ENCODE data around the gene MYO9A. TPM values are rescaled to one million over a fixed set of nuclear protein-coding genes. Genes with fewer than 3 reads are reported as not detected.

The MYO9A gene
- polyA plus RNA-seq, 6 donors from 2014 or later: 10.8 to 26.7 (median 14.1) TPM

DNA sequence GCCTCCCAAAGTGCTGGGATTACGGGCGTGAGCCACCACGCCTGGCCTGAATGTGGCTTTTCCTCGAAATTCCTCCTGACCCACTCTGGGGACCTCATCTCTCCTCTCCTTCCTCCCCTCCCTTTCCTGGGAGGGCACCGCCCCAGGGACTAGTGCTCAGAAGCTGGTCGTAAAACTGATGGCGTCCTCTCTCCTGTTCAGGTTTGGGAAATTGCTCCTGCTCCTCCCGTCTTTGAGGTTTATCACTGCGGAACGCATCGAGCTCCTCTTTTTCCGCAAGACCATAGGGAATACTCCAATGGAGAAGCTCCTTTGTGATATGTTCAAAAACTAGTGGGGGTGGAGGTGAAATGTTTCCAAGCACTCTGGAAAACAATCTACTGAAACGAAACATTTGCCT lies 300.6 kb downstream of the MYO9A start:
- no peaks in the 10 kb centered on the region for H3K27me3 Mint-ChIP-seq
- no peak for DNase-seq
- no peak for ATAC-seq (ENCODE audit: low read depth in 2 of 2)
- H3K36me3 Mint-ChIP-seq: peaks cover 9% of the 10 kb centered on the region in 2 donors
- H3K9me3 Mint-ChIP-seq: peaks cover 0 to 40% (median 24%) of the 10 kb centered on the region in 7 donors
- H3K27ac Mint-ChIP-seq: no peak overlapping the region
- H3K4me3 Mint-ChIP-seq: no peak overlapping the region
- H3K4me1 Mint-ChIP-seq: no peaks in the 10 kb centered on the region

DNA sequence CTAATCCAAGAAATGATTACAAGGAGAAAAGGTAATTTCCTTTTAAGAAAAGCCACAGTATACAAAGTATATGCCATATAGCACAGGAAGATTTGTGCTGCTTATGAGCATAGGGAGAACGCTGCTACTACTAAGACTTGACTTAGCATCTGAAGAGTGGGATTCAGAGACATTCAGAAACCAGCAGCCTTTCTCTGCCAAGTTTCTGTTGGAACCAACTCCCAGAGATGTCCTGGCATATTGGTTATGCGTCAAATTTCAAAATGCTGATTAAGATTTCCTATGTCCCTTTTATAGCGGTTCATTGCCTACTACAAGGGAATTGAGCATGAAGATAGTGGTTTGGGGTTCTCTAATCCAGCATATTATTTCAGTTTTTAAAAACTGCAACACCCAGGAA lies 302.6 kb downstream of the MYO9A start:
- no peaks in the 10 kb centered on the region for H3K27me3 Mint-ChIP-seq
- H3K27ac Mint-ChIP-seq: no peak overlapping the region
- no peak overlapping the region for H3K4me3 Mint-ChIP-seq
- no peak for ATAC-seq (ENCODE audit: low read depth in 2 of 2)
- peaks cover 0 to 23% (median 8%) of the 10 kb centered on the region in 7 donors for H3K9me3 Mint-ChIP-seq
- no peaks in the 10 kb centered on the region for H3K36me3 Mint-ChIP-seq
- no peak for DNase-seq
- H3K4me1 Mint-ChIP-seq: no peaks in the 10 kb centered on the region

DNA sequence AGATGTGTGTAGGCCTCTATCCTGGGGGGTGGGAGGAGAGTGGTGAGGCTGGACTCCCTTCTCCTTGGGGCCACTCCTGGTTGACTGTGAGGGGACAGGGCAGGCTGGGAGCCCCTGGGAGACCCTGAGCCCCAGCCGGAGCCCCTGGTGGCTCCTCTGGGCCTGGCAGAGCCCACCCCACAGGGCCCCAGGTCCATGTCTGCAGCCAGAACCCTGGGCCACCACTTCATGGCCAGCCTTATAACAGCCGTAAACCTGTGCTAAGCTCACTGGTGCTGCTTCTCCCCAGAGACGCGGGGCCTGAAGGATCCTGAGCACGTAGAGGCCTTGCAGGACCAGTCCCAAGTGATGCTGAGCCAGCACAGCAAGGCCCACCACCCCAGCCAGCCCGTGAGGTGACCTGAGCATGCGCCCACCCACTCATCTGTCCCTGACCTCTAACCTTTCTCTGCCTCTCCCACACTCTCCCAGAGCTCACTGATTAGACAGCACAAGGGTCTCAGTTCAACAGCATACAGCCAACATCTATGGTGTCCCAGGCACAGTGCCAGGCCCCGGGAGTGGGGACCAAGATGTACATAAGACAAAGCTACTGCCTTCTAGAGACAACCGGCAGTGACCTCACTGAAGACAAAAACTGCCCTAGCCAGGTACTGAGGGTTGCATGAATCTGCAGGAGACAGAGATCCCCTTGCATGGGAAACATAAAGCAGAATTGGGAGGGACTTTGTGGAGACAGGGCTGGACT lies 304.1 kb downstream of the MYO9A start:
- DNase-seq (no peak), ATAC-seq (ENCODE audit: low read depth in 2 of 2) (no peak)
- H3K4me1 Mint-ChIP-seq: no peaks in the 10 kb centered on the region
- H3K27me3 Mint-ChIP-seq: no peaks in the 10 kb centered on the region
- no peaks in the 10 kb centered on the region for H3K36me3 Mint-ChIP-seq
- peaks cover 0 to 14% (median 0%) of the 10 kb centered on the region in 7 donors for H3K9me3 Mint-ChIP-seq
- no peak overlapping the region for H3K4me3 Mint-ChIP-seq
- peak overlapping the region in 1 of 6 donors; percentile 58 for H3K27ac Mint-ChIP-seq

DNA sequence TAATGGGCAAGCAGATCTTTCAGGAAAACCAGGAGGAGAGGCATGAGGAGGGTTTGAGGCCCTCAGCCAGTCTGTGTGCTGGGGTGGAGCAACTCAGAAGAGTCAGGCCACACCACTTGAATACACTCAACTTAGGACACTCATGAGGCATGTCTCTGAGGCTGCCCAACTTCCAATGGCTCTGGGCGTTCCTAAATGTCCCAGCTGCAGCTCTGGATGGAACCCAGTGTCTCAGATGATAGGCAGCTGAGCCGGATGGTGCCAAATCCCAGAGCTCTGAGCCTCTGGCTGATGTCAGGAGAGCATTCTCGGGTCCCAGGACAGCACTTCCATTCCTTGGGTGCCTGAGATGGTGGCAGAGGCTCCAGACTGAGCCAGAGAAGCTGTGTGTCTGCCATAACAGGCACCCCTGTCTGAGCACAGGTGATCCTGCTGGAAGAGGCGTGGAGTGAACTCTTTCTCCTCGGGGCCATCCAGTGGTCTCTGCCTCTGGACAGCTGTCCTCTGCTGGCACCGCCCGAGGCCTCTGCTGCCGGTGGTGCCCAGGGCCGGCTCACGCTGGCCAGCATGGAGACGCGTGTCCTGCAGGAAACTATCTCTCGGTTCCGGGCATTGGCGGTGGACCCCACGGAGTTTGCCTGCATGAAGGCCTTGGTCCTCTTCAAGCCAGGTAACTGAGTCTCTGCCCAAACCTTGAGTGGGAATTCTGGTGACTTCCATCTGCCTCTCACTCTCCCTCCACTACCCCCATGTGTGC lies 304.8 kb downstream of the MYO9A start:
- Mint-ChIP-seq H3K9me3 (peaks cover 0 to 8% (median 0%) of the 10 kb centered on the region in 7 donors), H3K27ac (no peak overlapping the region), H3K36me3 (no peaks in the 10 kb centered on the region), H3K4me3 (no peak overlapping the region), H3K27me3 (peaks cover 0 to 6% (median 0%) of the 10 kb centered on the region in 3 donors), H3K4me1 (no peaks in the 10 kb centered on the region)
- ATAC-seq (ENCODE audit: low read depth in 2 of 2) (no peak), DNase-seq (no peak)

DNA sequence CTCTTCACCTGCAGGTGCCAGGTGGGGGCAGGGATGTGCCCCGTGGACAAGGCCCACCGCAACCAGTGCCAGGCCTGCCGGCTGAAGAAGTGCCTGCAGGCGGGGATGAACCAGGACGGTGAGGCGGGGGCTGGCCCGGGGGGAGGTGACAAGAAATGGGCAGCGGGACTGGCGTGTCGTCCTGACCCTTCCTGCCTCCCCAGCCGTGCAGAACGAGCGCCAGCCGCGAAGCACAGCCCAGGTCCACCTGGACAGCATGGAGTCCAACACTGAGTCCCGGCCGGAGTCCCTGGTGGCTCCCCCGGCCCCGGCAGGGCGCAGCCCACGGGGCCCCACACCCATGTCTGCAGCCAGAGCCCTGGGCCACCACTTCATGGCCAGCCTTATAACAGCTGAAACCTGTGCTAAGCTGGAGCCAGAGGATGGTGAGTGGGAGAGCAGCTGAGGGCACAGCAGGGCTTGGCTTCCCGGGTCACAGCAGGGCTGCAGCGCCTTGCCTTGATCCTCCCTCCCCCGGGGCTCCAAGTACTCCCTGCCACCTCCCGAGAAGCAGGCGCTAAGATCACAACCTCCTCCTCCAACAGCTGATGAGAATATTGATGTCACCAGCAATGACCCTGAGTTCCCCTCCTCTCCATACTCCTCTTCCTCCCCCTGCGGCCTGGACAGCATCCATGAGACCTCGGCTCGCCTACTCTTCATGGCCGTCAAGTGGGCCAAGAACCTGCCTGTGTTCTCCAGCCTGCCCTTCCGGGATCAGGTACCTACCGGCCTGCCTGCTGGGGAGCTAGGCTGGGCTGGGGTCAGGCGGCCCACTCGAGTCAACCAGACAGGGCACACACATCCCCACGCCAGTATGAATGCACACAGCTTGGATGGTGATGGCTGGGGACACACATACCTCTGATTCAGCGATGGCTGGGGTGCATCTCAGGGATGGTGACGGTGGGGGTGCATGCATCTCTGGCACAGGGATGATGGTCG lies 305.9 kb downstream of the MYO9A start:
- H3K27ac Mint-ChIP-seq: no peak overlapping the region
- no peaks in the 10 kb centered on the region for H3K36me3 Mint-ChIP-seq
- H3K27me3 Mint-ChIP-seq: peaks cover 0 to 13% (median 0%) of the 10 kb centered on the region in 3 donors
- no peaks in the 10 kb centered on the region for H3K4me1 Mint-ChIP-seq
- H3K4me3 Mint-ChIP-seq: no peak overlapping the region
- DNase-seq (no peak), ATAC-seq (ENCODE audit: low read depth in 2 of 2) (no peak)
- H3K9me3 Mint-ChIP-seq: no peaks in the 10 kb centered on the region

DNA sequence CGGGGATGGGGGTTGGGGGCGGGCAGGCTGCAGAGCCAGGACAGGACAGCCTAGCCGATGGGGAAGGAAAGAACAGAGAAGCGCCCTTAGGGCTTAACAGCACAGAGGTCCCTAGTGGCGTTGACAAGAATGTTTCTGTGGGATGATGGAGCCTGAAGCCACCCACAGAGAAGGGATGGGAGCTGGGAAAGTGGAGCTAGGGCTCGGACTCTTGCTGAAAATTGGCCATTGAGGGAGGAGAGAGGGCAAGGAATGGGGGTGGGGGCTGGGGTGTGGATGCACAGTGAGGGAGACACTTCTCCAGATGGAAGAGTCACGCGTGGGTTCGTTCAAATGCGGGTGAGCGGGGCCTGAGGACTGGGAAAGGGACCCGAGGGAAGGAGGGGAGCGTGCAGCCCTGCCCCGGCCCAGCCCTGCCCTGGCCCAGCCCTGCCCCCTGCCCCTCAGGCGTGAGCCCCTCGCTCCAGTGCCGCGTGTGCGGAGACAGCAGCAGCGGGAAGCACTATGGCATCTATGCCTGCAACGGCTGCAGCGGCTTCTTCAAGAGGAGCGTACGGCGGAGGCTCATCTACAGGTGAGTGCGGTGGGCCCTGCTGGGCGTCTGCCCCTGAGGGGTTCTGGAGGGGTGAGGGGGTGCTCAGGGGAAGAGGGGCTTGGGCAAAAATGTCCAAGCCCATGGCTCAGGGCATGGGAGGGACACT lies 306.8 kb downstream of the MYO9A start:
- no peaks in the 10 kb centered on the region for H3K9me3 Mint-ChIP-seq
- H3K36me3 Mint-ChIP-seq: no peaks in the 10 kb centered on the region
- no peak overlapping the region for H3K27ac Mint-ChIP-seq
- peaks cover 0 to 13% (median 0%) of the 10 kb centered on the region in 3 donors for H3K27me3 Mint-ChIP-seq
- no peaks in the 10 kb centered on the region for H3K4me1 Mint-ChIP-seq
- no peak for ATAC-seq (ENCODE audit: low read depth in 2 of 2)
- no peak for DNase-seq
- H3K4me3 Mint-ChIP-seq: no peak overlapping the region

DNA sequence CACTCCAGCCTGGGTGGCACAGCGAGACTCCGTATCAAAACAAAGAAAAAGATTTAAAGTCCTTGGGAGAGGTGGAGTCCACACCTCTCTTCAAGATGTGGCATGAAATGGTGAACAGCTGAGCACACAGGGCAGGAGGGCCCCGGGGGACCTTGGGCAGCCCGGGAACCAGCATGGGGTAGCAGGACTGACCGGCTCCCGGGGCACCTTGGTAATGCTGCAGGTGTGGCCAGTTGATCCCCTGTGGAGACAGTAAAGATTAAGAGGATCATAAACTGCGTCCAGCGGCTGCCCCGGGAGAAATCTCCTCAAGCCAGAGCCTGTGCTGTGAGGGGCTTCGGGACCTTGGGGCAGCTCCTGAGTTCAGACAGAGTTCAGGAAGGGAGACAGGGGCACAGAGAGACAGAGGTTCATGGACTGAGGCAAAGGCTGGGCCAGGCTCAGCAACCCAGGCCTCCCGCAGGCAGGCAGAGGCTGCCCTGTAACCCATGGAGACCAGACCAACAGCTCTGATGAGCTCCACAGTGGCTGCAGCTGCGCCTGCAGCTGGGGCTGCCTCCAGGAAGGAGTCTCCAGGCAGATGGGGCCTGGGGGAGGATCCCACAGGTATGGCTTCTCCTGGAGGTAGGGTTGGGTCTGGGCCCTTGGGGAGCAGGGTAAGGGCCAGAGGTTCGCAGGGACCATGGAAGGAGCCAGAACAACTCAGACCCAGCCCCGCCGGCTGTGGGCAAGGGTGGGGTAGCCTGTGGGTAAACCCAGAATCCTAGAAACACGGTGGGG lies 307.5 kb downstream of the MYO9A start, which contains the start of gene NR2E3:
Gene NR2E3 (plus strand): TSS at position 299 of the 780 bp plus-strand sequence. CDS start 190 bp downstream, at position 489.
- H3K36me3 Mint-ChIP-seq: no peaks in the 10 kb centered on the region
- H3K4me1 Mint-ChIP-seq: no peaks in the 10 kb centered on the region
- H3K27ac Mint-ChIP-seq: no peak within 1 kb of the TSS
- DNase-seq (no peak), ATAC-seq (ENCODE audit: low read depth in 2 of 2) (no peak)
- H3K27me3 Mint-ChIP-seq: peaks cover 0 to 20% (median 0%) of the 10 kb centered on the region in 3 donors
- no peaks in the 10 kb centered on the region for H3K9me3 Mint-ChIP-seq
- no peak within 1 kb of the TSS for H3K4me3 Mint-ChIP-seq

DNA sequence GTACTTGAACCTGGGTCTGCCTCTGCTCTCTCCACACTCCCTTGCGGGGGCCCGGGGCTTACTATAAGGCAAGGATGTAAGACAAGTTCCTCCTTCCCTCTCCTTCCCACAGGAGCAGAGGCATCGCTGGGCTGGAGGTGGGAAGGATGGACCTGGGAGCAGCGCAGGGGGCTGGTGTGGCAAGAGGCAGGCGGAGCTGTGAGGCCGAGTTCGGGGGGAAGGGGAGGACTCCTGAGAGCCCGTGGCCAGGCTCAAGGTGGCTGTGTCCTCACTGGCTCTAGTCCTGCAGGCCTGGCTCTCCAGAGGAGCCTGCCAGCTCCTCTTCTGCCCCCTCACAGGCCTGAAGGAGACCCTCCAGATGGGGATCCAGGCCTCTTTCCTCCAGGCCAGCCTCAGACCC lies 308.6 kb downstream of the MYO9A start:
- ATAC-seq (ENCODE audit: low read depth in 2 of 2) (no peak), DNase-seq (no peak)
- Mint-ChIP-seq H3K36me3 (no peaks in the 10 kb centered on the region), H3K4me1 (peaks cover 0 to 5% (median 0%) of the 10 kb centered on the region in 3 donors), H3K9me3 (no peaks in the 10 kb centered on the region), H3K4me3 (no peak overlapping the region), H3K27me3 (peaks cover 0 to 21% (median 0%) of the 10 kb centered on the region in 3 donors), H3K27ac (no peak overlapping the region)

DNA sequence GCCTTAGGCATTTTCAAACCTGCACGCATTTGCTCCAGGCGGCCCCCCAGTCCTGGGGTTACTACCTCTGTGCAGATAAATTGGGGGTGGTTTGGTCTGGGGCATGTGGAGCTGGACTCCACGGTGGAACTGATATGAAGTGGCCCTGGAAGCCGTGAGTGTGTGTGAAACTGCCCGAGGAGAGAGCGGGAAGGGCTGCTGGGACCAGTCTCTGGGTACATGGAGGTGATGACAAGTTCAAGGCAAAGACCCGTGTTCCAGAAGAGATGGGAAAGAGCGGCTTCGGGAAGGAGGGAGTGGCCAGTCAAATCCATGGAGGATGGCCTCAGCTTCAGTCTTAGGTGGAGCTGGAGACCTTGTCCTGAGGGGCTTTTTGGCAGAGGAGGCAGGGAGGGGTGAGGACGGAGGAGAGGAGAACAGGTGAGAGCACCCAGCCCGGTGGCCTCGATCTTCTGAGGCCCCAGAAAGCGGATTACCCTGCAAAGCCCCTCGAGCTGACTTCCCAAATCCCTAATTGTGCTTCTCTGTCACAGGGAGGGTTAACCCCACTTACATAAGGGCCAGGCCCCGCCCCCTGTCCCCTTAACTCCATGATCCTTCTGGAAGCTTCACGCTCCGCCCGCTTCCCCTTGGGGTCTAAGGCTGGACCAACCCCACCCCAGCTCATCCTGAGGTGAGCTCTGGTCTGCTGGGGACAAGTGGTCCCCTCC lies 309.5 kb downstream of the MYO9A start:
- DNase-seq (no peak), ATAC-seq (ENCODE audit: low read depth in 2 of 2) (no peak)
- Mint-ChIP-seq H3K9me3 (no peaks in the 10 kb centered on the region), H3K27me3 (peaks cover 0 to 21% (median 0%) of the 10 kb centered on the region in 3 donors), H3K27ac (no peak overlapping the region), H3K4me3 (no peak overlapping the region), H3K4me1 (peaks cover 0 to 5% (median 0%) of the 10 kb centered on the region in 3 donors), H3K36me3 (no peaks in the 10 kb centered on the region)

DNA sequence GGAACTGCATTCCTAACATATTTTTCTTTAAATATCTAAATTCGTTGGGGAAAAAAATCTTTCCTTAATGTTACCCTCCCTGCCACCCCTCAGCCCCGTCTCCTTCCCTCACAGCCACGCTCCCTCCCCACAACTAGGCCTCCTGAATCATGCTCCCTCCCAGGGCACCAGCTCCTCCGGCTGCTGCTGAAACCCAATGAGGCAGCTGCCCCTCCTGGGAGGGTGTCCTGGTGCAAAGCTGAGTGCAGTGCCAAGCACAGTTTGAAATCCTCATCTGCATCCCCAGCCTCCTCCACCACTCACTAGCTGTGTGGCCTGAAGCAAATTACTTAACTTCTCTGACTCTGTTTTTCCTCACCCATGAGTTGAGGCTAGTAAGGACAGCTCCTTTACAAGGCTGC lies 310.3 kb downstream of the MYO9A start:
- ATAC-seq (ENCODE audit: low read depth in 2 of 2) (no peak), DNase-seq (no peak)
- Mint-ChIP-seq H3K4me1 (peaks cover 0 to 5% (median 0%) of the 10 kb centered on the region in 3 donors), H3K36me3 (no peaks in the 10 kb centered on the region), H3K27ac (no peak overlapping the region), H3K27me3 (peaks cover 1 to 23% (median 1%) of the 10 kb centered on the region in 3 donors), H3K9me3 (no peaks in the 10 kb centered on the region), H3K4me3 (no peak overlapping the region)

DNA sequence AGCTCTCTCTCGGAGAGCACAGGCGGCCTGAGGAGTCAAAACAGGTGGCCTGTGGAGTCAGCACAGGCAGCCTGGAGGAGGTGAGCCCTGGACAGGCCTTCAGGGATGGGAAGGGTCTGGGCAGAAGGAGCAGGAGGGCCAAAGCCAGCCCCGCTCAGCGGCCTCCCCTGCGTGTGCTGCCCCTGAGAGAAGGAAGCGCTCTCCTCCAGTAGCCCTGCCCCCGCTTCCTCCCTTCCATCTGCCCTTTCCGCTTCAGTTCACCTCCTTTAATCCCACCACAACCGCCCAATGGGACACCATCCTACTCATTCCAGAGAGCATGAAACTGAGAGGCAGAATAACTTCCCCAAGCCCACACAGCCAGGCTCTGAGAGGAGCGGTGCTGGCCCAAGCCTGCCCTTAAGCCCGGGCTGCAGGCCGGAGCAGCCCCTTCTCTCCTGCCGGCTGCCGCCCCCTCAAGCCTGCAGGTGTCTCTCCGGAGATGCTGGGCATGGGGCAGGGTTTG lies 310.8 kb downstream of the MYO9A start:
- Mint-ChIP-seq H3K27me3 (peaks cover 5 to 29% (median 6%) of the 10 kb centered on the region in 3 donors), H3K27ac (no peak overlapping the region), H3K36me3 (no peaks in the 10 kb centered on the region), H3K4me1 (peaks cover 0 to 5% (median 0%) of the 10 kb centered on the region in 3 donors), H3K4me3 (no peak overlapping the region), H3K9me3 (peaks cover 0 to 4% (median 0%) of the 10 kb centered on the region in 7 donors)
- DNase-seq (no peak), ATAC-seq (ENCODE audit: low read depth in 2 of 2) (no peak)

All from naive B cell (primary cell).